Endodermal cell (in vitro differentiated cells): Measurements from ENCODE around the gene TTC31. TPM values are rescaled to one million over a fixed set of nuclear protein-coding genes. Genes with fewer than 3 reads are reported as not detected.

Experiments used
- DNase-seq: peaks from one replicate; pipeline ENCODE4 v3.0.0-alpha.2; 2017
- H3K27ac ChIP-seq: 2 replicates; pipeline ENCODE4 v1.5.1; 2013; ENCODE audit warnings: mild to moderate bottlenecking, low read depth, low read length, moderate library complexity
- H3K27me3 ChIP-seq: 2 replicates; pipeline ENCODE4 v1.6.1; 2013; ENCODE audit warnings: mild to moderate bottlenecking, low read length, moderate library complexity; ENCODE audit not compliant: insufficient read depth, control insufficient read depth, poor library complexity, severe bottlenecking
- H3K36me3 ChIP-seq: 2 replicates; pipeline ENCODE4 v1.7.0; 2013; ENCODE audit warnings: mild to moderate bottlenecking, low read length, moderate library complexity; ENCODE audit not compliant: control insufficient read depth, insufficient read depth
- H3K4me1 ChIP-seq: one replicate; pipeline ENCODE4 v1.7.0; 2013; ENCODE audit warnings: low read length; ENCODE audit not compliant: control insufficient read depth, insufficient read depth
- H3K4me3 ChIP-seq: 2 replicates; pipeline ENCODE4 v1.5.1; 2013; ENCODE audit warnings: mild to moderate bottlenecking, low read length, moderate library complexity
- H3K9ac ChIP-seq: 2 replicates; pipeline ENCODE4 v1.6.1; 2013; ENCODE audit warnings: mild to moderate bottlenecking, low read length, moderate library complexity; ENCODE audit not compliant: poor library complexity, severe bottlenecking; ENCODE audit errors: extremely low read depth
- H3K9me3 ChIP-seq: 2 replicates; pipeline ENCODE4 v1.6.1; 2013; ENCODE audit warnings: mild to moderate bottlenecking, low read length, moderate library complexity; ENCODE audit not compliant: control insufficient read depth
- H3K27ac Mint-ChIP-seq: 2 replicates; pipeline ENCODE4 v1.8.0; 2020; ENCODE audit warnings: mixed read lengths
- H3K27me3 Mint-ChIP-seq: 2 replicates; pipeline ENCODE4 v1.8.0; 2021; ENCODE audit warnings: mild to moderate bottlenecking, mixed read lengths; ENCODE audit not compliant: insufficient read depth
- H3K36me3 Mint-ChIP-seq: 2 replicates; pipeline ENCODE4 v1.8.0; 2020; ENCODE audit warnings: low read depth, mixed read lengths
- H3K4me1 Mint-ChIP-seq: 2 replicates; pipeline ENCODE4 v1.8.0; 2020; ENCODE audit warnings: mixed read lengths
- H3K4me3 Mint-ChIP-seq: 2 replicates; pipeline ENCODE4 v1.8.0; 2020; ENCODE audit warnings: mild to moderate bottlenecking, moderate library complexity, mixed read lengths
- H3K9me3 Mint-ChIP-seq: 2 replicates; pipeline ENCODE4 v1.8.0; 2020; ENCODE audit warnings: mild to moderate bottlenecking, mixed read lengths
- WGBS, 2 experiments: methylation state at CpG; one replicate each; pipeline versions ENCODE4 v1.1.5 to v1.1.7; 2013; ENCODE audit warnings: missing lambda C conversion rate in 2 of 2, mixed read lengths in 1 of 2; ENCODE audit not compliant: insufficient coverage in 1 of 2, insufficient read length in 1 of 2; 5-methylcytosine and 5-hydroxymethylcytosine counted together
- total RNA-seq, 2 donors: library from RNA; stranded (reverse); fragmentation: NEBNext Ultra II Directional in 1 of 2; extraction: Animal tissue kit (Norgen Biotek cat#: 25700) in 1 of 2; gene quantifications; 2 replicates in 1 of 2; 3 replicates in 1 of 2; pipeline ENCODE4 v1.2.1, GENCODE V29; 2021
- TF ChIP-seq, protein P1 (sequence below): fragments of 200-600 bp; sonication (generic); conservative IDR thresholded peaks from 2 replicates; pipeline ENCODE4 v1.5.0; 2021; ENCODE audit warnings: antibody characterized with exemption, mild to moderate bottlenecking

TTC31 gene
- total RNA-seq, 2 donors from 2014 or later = 31.5 to 32.4 TPM

GRCh38 chr2:74486141-74486540, 3.3 kb downstream of the TTC31 start:
- TF ChIP-seq, protein P1, sequence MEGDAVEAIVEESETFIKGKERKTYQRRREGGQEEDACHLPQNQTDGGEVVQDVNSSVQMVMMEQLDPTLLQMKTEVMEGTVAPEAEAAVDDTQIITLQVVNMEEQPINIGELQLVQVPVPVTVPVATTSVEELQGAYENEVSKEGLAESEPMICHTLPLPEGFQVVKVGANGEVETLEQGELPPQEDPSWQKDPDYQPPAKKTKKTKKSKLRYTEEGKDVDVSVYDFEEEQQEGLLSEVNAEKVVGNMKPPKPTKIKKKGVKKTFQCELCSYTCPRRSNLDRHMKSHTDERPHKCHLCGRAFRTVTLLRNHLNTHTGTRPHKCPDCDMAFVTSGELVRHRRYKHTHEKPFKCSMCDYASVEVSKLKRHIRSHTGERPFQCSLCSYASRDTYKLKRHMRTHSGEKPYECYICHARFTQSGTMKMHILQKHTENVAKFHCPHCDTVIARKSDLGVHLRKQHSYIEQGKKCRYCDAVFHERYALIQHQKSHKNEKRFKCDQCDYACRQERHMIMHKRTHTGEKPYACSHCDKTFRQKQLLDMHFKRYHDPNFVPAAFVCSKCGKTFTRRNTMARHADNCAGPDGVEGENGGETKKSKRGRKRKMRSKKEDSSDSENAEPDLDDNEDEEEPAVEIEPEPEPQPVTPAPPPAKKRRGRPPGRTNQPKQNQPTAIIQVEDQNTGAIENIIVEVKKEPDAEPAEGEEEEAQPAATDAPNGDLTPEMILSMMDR = no peak
- Mint-ChIP-seq H3K36me3 (peaks cover 22% of the 10 kb centered on the region), H3K27me3 (no peaks in the 10 kb centered on the region), H3K9me3 (no peaks in the 10 kb centered on the region), H3K27ac (no peak overlapping the region), H3K4me3 (no peak overlapping the region), H3K4me1 (peaks cover 5% of the 10 kb centered on the region)
- no peak for DNase-seq
- Histone ChIP-seq H3K4me1 (no peaks in the 10 kb centered on the region), H3K4me3 (no peak overlapping the region), H3K27me3 (no peaks in the 10 kb centered on the region), H3K9ac (no peak overlapping the region), H3K36me3 (peaks cover 10% of the 10 kb centered on the region), H3K9me3 (no peaks in the 10 kb centered on the region), H3K27ac (no peak overlapping the region)
- 98 to 100% methylated on average over 2 of the region's 2 CpGs for WGBS, 2 experiments

DNA sequence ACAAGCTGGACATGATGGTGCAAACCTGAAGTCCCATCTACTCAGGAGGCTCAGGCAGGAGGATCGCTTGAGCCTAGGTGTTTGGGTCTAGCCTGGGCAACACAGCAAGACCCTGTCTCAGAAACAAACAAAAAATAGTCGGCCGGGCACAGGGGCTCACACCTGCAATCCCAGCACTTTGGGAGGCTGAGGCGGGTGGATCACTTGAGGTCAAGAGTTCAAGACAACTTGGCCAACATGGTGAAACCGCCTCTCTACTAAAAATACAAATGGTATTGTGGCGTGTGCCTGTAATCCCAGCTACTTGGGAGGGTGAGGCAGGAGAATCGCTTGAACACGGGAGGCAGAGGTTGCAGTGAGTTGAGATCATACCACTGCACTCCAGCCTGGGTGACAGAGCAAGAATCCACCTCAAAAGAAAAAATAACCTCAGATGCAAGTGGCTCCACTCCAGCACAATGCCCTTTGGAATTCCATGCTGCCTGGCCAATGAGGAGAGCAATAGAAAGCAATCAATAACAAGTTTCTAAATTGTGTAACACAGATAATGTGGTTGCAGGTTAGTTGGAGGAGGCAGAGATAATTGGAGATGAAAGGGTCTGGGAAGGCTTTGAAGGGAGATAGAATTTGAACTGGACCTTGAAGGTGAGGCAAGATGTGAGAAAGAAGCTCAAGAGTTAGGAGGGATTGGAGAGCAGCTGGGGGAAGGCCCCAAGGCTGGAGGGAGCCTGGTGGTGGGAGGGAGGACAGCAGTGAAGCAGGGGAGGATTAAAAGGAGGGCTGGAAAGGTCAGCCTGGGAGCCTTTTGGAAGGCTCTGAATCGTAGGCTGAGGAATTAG, 6.0 kb downstream of the TTC31 start:
- peaks cover 43% of the 10 kb centered on the region for H3K36me3 Mint-ChIP-seq
- no peaks in the 10 kb centered on the region for H3K27me3 Mint-ChIP-seq
- H3K27ac ChIP-seq = no peak overlapping the region
- TF ChIP-seq, protein P1 = peak; percentile 25
- no peaks in the 10 kb centered on the region for H3K4me1 ChIP-seq
- H3K27ac Mint-ChIP-seq = peak overlapping the region; percentile 4
- no peaks in the 10 kb centered on the region for H3K9me3 Mint-ChIP-seq
- no peaks in the 10 kb centered on the region for H3K9me3 ChIP-seq
- no peak overlapping the region for H3K9ac ChIP-seq
- H3K4me3 Mint-ChIP-seq = no peak overlapping the region
- WGBS, 2 experiments = 92 to 95% methylated on average over 7 to 9 of the region's 9 CpGs
- H3K4me3 ChIP-seq = no peak overlapping the region
- peaks cover 28% of the 10 kb centered on the region for H3K36me3 ChIP-seq
- H3K27me3 ChIP-seq = no peaks in the 10 kb centered on the region
- no peaks in the 10 kb centered on the region for H3K4me1 Mint-ChIP-seq
- no peak for DNase-seq

DNA sequence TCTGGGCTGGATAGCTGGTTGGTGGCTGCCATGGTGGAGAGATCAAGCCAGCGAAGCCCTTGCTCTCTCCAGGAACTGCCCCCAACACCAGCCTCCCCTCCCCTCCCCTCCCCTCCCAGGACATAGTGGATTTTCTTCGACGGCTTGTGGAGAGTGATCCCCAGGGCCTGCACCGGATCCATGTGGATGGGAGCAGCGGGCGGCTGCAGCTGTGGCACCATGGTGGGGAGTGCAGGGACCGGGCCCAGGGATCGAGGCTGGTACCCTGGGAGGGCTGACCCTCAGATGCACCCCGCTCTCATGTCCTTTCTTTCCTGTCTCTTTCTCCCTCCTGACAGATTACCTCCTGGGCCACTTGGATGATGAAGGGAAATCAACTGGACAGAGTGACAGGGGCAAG, 7.0 kb downstream of the TTC31 start:
- Mint-ChIP-seq H3K36me3 (peaks cover 49% of the 10 kb centered on the region), H3K4me3 (no peak overlapping the region), H3K27me3 (peaks cover under 1% of the 10 kb centered on the region), H3K9me3 (no peaks in the 10 kb centered on the region), H3K27ac (no peak overlapping the region), H3K4me1 (no peaks in the 10 kb centered on the region)
- TF ChIP-seq, protein P1 = no peak
- H3K4me1 ChIP-seq = no peaks in the 10 kb centered on the region
- no peak overlapping the region for H3K9ac ChIP-seq
- 93 to 94% methylated on average over 3 to 9 of the region's 9 CpGs for WGBS, 2 experiments
- no peak for DNase-seq
- H3K9me3 ChIP-seq = no peaks in the 10 kb centered on the region
- no peak overlapping the region for H3K4me3 ChIP-seq
- H3K27ac ChIP-seq = no peak overlapping the region
- H3K36me3 ChIP-seq = peaks cover 34% of the 10 kb centered on the region
- H3K27me3 ChIP-seq = no peaks in the 10 kb centered on the region
